GM21723 (cell line): ENCODE data around the gene ZNF736.
"Not testable (repeated sequence)": the region's sequence is repeated elsewhere in the genome, so short reads cannot be mapped to it uniquely, and the experiment has no call there.

Experiments used
- ATAC-seq: cut with Tn5 transposase; IDR thresholded peaks from one replicate; pipeline ENCODE4 v1.9.1; 2021; ENCODE audit warnings: mild to moderate bottlenecking, moderate library complexity; ENCODE audit not compliant: unreplicated experiment

ZNF736 gene

GRCh38 chr7:64313740-64314491, at the start of gene ZNF736:
TSS of gene ZNF736 (plus strand) at chr7:64313961. CDS start at chr7:64314151, 190 bp downstream.
- ATAC-seq = peak; percentile 100

- ATAC-seq = no peak
Measured at GRCh38 chr7:64266341-64266919, 47.3 kb upstream of the ZNF736 start.

GRCh38 chr7:64277630-64278029, 36.1 kb upstream of the ZNF736 start:
- ATAC-seq = no peak

GRCh38 chr7:64294701-64295420, 18.9 kb upstream of the ZNF736 start:
- ATAC-seq = no peak

- ATAC-seq = not testable (repeated sequence)
Measured at GRCh38 chr7:64297418-64297817, 16.3 kb upstream of the ZNF736 start.

GRCh38 chr7:64300641-64301405, 12.9 kb upstream of the ZNF736 start:
- no peak for ATAC-seq

- ATAC-seq = peak; percentile 98
Measured at GRCh38 chr7:64307254-64308015, 6.3 kb upstream of the ZNF736 start.

- no peak for ATAC-seq
Measured at GRCh38 chr7:64308016-64308270, 5.8 kb upstream of the ZNF736 start.

GRCh38 chr7:64310426-64310825, 3.3 kb upstream of the ZNF736 start:
- ATAC-seq = no peak

GRCh38 chr7:64312826-64313225, 935 bp upstream of the ZNF736 start:
- no peak for ATAC-seq

GRCh38 chr7:64314566-64314965, 805 bp downstream of the ZNF736 start:
- no peak for ATAC-seq

- ATAC-seq = not testable (repeated sequence)
Measured at GRCh38 chr7:64316031-64316742, 2.4 kb downstream of the ZNF736 start.

GRCh38 chr7:64320547-64321513, 7.1 kb downstream of the ZNF736 start:
- no peak for ATAC-seq

GRCh38 chr7:64324166-64324565, 10.4 kb downstream of the ZNF736 start:
- not testable (repeated sequence) for ATAC-seq

GRCh38 chr7:64348713-64349210, 35.0 kb downstream of the ZNF736 start:
- ATAC-seq = not testable (repeated sequence)

GRCh38 chr7:64359543-64359942, 45.8 kb downstream of the ZNF736 start:
- no peak for ATAC-seq

GRCh38 chr7:64371116-64371515, 57.4 kb downstream of the ZNF736 start:
- no peak for ATAC-seq

- no peak for ATAC-seq
Measured at GRCh38 chr7:64373017-64373416, 59.3 kb downstream of the ZNF736 start.

GRCh38 chr7:64400401-64400800, 86.6 kb downstream of the ZNF736 start:
- ATAC-seq = no peak
